Hematopoietic multipotent progenitor cell treated with erythropoietin and hydrocortisone succinate and interleukin-3 and kit ligand, for 4 days (in vitro differentiated cells): ENCODE data around the gene HIPK4.
"Not testable (repeated sequence)": the region's sequence is repeated elsewhere in the genome, so short reads cannot be mapped to it uniquely, and the experiment has no call there.

Experiments
- DNase-seq: peaks from one replicate; pipeline ENCODE4 v3.0.0-alpha.2; 2015

The HIPK4 gene

DNA sequence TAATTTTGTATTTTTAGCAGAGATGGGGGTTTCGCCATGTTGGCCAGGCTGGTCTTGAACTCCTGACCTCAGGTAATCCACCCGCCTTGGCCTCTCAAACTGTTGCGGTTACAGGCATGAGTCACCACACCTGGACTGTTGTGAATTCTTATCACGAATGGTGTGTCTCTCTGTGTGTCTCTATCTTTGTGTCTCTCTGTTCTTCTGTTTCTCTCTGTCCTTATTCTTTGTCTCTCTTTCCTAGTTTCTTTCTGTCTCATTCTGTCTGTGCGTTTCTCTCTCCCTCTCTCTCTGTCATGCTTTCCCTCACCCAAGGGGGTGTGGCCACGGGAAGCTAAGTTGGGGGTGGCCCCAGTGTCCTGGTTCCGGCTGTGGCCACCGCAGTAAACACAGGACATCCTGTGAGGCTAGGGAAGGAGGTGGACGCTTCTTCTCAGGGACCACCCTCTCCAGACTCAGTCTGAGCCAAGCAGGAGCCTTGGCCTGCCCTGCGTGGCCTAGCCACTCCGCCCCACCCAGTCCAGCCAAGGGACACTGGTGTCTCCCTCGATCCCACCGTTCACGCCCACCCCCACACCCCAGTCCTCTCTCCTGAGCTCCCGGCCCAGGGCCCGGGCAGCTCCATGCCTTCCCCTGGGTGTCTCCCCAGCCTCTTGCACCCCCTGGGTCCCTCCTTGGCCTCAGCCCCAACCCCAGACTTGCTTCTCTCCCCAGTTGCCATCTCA lies 27.1 kb upstream of the HIPK4 start:
- peak; percentile 90 for DNase-seq

DNA sequence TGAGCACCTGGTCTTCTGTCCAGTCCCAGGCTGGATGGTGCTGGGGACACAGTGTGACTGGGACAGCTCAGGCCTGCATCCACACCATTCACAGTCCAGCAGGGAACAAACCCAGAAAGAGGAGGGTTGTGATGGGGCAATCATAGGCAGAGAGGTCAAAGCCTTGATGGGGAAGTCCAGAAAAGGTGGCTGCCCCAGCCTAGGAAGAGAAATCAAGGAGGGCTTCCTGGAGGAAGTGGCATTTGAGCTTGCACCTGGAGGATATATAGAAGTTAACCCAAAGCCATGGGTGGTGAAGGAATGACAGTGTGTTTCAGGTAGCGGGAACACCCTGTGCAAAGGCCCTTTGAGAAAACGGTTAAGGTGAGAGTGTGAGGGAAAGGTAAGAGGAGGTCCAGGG lies 25.8 kb upstream of the HIPK4 start:
- no peak for DNase-seq

DNA sequence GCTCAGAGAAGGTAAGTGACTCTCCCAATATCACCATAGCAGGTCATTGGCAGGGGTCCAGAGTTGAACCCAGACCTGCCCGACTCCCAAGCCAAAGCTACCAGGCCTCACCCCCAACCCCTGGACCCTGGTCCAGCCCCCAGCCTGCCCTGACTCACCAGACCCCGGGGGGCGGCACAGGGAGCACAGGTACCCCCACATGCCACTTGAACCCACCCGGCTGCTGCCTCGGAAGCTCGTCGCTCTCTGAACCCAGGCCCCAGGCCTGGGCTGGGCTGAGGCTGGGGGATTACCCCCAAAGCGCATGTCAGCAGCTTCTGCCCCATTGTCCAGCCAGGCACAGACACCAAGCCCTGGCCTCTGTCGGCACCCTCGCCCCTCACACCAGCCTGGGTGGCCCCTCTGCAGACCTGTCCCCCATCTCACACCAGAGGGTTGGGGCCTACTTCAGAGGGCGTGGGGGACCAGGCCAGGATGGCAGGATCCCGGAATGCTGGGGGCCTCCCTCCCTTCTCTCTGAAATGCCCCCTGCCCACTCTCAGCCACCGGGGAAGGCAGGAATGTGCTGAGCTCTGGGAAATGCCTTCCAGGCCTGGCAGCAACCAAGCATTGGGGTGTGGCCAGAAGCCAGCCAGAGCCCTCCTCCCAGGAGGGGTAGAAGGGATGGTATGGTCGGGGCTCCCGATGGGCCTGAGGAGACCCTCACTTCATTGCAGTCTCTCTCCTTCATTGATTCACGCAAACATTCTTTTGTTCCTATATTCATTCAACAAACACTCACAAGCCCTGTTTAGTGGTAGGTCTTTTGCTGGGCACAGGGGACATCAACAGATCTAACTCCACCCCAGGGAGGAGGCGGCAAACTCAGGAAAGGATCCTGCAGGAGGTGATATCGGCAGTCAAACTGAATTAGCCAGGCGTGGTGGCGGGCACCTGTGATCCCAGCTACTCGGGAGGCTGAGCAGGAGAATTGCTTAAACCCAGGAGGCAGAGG lies 24.9 kb upstream of the HIPK4 start:
- no peak for DNase-seq

DNA sequence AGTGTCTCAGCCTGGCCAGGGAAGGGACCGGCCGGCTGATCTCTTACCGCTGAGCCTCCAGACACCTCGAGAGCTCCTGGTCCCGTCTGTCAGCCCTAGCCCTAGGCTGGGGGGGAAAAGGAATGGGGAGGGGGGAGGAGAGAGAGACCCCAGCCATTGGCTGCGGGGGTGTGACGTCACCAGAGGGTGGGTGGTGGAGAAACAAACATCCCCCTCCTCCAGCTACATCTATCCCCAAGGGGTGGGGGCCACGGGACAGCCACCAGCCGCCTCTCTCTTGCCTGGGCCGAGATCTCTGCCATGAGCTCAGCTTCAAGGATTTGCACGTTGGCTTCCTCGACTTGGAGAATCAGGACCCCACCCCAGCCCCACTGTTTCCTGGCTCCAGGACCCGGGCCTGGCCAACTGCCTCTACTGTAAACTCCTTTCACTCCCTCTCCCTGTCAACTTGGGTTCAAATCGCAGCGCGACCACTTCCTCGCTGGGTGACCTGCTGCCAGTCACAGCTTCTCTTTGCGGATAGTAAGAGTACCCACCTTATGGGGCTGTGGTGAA lies 23.4 kb upstream of the HIPK4 start, which contains the start of gene PRX:
Gene PRX, minus strand, starts transcription at position 88 of the 555 bp plus-strand sequence. CDS start 5,446 bp downstream, outside the sequence.
- DNase-seq, result no peak

DNA sequence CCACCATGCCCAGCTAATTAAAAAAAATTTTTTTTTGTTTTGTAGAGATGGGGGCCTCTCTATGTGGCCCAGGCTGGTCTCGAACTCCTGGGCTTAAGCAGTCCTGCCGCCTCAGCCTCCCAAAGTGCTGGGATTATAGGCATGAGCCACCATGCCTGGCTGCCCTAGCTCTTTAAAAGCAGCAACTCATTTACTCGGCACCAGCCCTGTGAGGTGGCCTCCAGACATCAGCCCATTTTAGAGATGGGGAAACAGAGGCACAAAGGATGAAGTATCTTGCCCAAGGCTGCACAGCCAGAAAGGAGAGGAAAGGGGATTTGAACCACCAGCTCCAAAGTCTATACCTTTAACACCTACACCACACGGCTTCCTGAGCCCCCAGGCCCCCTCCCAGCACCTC lies 22.9 kb upstream of the HIPK4 start:
- no peak for DNase-seq

DNA sequence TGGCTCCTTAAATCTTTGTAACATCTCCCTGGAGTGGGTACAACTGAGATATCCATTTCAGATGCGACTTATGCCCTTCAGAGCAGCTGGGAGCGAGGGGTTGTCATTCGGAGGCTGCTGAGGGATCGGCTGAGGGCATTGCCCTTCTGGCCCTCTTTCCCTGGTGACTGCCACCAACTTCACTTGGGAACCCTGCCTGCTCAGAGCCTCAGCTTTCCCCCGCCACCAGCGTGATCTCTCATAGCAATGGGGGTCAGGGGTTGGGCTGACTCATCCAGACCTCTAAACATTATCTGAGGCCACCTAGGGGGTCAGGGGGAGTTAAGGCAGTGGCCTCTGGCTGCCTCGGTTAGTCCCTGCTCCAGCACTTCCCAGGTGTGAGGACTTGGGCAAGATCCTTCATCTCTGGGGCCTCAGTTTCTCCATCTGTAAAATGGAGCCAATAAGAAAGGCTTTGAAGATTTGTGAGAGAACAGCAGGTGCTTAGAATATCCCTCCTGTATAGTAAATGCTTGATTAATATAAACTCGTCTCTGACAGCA lies 22.0 kb upstream of the HIPK4 start:
- DNase-seq, result no peak

DNA sequence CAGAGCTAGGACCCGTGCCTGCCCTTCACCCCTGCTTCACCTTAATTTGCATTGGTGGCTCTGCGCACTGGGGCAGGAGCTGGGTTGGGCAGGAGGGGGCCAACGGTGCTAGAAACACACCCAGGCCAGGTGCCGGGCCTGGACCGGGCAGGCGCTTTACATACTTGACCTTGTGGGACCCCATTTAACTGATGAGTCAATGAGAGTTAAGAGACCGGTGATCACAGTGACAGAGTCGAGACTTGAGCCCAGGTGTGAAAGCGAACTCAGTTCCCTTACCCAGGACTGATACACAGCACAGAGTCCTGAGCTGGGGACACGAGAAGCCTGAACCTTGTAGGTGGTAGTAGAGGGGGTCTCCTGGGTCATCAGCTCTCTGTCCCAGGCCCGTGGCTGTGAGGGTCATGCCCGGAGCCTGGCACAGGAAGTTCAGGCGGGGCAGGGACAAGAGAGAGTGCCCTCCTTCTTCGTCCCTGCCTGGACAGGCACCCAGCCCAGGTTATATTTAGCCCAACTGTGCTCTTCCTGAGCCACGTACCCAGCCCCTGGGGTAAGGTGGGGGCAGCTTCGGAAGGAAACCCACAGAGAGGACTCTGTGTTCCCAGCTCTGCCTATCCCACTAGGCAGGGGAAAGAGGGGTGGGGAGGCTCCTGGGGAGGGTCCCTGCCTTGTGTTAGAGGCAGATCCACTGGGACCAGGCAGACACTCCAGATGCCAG lies 21.3 kb upstream of the HIPK4 start:
- DNase-seq, result no peak

DNA sequence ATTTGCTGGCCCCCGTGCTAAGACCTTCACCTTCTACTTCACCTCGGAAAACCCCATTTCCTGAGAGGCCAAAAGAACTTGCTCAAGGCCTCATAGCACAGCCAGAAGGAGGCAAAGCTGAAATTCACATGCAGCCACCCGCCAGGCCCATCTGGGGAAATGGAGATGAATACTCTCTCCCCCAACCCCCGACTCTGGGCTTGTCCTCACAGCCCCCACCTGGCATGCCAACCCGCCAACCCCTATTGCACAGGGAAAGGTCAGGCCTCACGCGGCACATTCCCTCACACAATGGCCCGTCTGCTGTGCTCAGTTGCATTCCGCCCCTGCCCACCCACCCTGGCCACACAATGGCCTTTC lies 20.0 kb upstream of the HIPK4 start:
- no peak for DNase-seq

DNA sequence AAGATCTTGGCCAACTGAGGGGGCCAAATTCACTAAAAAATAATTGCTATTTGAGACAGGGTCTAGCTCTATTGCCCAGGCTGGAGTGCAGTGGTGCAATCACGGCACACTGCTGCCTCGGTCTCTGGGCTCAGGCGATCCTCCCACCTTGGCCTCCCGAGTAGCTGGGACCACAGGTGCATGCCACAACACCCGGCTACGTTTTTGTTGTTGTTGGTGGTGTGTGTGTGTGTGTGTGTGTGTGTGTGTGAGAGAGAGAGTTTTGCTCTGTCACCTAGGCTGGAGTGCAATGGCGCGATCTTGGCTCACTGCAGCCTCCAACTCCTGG lies 18.6 kb upstream of the HIPK4 start:
- DNase-seq, result not testable (repeated sequence)

DNA sequence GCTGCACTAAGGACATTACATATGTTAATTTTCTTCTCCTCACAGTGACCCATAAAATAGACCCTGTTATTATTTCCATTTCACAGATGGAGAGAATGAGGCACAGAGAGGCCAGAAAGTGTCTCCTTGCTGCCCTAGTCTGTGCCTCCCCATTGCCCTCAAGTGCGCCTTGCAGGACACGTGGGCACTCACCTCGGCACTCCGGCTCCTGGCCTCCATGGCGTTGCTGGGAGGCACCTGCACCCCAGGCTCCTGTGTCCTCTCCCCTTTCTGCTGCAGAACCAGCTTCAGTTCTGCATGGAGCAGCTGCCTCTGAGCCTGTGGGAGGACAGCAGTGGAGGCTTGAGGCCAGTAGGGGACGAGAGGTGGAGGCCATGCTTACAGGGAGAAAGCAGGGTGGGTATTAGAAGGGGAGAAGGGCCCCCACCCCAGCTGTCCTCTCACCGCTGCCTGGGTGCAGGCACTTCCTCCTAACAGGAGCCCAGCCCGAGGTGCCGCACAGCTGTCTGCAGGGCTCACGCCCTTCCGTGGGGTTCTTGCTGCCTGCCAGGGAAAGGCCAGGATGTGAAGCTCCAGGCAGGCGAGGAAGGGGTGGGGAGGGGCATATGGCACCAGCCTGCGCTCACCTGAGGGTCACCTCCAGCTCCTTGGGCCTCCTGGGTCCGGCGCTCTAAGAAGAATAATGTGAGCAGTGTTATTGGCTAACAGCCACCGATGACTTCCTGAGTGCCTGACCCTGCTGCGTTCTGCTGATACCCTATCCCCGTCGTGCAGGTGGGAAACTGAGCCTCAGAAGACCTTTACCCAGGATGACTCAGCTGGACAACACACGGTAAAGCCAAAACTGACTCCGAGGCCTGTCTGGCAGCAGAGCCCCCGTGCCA lies 18.0 kb upstream of the HIPK4 start:
- peak; percentile 67 for DNase-seq

DNA sequence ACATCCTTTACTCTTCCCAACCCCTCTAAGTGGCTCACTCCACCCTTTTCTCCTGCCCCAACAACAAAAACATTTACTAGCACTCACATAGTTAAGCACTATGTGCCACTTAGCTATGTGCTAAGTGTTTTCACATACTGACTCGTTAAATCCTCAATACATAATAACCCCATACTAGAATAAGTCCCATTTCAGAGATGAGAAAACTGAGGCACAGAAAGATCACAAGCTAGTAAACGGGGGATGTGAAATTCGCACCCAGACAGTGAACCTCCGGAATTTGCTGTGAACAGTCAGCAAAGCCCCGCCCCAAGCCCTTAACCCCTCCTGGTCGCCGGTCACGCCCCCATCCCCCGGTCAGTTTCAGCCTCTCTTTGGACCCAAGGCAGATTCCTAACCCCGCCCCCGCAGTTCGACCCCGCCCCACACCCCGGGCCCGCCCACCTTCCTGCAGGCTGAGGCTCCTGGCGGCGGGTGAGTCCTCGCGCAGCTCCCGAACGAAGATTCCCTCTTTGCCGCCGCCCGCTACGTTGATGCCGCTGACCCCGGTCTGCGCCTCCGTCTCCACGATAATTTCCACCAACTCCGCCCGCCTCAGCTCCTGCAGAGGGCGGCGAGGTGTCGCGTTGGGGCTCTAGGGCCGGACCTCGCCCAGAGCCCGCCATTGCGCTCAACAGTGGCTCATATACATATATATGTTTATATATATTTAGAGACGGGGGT lies 13.4 kb upstream of the HIPK4 start:
- peak; percentile 96 for DNase-seq

DNA sequence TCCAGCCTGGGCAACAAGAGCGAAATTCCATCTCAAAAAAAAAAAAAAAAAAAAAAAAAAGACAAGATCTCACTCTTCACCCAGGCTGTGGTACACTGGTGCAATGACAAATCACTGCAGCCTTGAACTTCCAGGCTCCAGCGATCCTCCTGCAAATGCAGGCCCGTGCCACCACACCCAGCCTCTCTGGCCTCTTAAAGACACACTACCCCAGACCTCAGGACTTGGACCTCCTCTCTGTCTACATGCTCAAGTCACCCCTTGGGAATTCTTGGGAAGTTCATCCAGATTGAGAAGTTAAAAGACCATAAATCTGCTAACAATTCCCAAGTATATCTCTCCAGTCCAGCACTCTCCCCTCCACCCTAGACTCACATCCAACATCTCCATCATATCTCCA lies 10.6 kb upstream of the HIPK4 start:
- DNase-seq, result no peak

DNA sequence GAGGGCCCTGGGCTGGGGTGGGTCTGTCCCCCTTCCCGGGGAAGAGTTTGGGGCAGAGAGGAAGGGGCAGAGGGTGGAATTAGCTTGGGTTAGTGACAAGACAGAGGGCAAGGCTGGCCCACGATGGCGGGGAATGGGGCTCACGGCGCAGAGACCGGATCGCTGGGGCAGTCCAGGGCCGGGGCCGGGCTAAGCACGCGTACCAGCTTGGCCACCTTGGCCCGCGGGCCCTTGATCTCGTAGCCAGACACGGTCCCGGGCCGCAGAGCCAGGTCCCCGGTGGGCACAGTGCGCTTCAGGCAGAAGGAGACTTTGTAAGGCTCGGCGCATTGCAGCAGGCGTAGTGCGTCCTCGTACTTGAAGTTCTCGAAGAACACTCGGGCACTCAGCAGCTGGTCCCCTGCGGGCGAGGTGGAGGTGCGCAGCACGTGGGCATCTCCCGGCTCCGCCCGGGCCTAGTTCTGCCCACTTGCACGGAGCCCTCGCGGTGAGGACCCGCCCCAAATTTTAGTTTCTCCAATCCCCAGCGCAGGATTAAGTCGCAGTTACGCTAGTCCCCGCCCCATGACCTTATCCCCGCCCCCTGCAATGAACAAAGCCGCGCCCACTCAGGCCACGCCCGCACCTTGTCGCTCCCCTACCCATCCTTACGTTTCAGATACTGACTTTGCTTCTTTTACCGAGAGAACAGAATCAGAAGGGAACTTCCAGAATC lies 8.6 kb upstream of the HIPK4 start:
- DNase-seq, result peak; percentile 82

DNA sequence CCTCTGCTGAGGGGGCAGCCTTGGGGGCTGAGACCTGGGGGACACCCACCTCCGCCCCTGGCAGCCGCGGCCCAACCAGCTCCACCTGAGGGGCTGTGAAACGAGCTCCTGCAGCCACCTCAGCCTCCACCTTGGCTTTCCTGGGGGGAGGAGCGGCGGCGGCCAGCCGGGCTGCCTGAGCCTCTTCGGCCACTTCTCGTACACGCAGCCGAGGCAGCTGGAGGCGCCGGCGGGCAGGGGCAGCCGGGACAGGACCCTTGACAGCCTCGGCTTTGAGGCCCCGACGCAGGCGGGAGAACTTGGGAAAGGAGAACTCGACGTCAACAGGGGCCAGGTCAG lies 7.6 kb upstream of the HIPK4 start:
- no peak for DNase-seq

DNA sequence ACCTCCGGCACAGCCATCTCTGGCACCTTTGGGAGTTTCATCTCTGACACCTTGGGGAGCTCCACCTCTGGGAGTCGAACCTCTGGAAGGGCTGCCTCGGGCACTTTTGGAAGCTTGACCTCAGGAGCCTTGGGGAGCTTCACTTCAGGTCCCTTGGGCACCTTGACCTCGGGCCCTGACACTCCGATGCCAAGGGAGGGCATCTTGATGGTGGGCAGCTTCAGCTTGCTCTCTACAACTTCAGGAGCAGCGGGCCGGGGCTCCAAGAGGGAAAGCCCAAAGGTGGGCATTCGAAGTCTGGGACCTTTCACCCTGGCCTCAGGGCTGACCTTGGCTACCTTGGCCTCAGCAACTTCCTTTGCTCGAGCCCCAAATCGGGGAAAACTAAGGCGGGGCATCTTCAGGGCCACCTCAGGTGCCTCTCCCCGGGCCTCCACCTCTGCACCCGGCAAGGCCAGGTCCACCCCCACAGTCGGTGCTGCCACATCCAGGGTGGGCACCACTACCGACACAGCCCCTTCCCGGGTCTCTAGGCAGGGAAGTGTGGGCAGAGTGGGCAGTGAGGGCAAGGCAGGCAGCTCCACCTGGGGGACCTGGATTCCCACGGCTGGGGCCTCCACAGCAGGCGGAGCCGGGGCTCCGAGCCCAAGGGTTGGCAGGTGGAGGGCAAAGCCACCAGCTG lies 7.0 kb upstream of the HIPK4 start:
- DNase-seq, result no peak

DNA sequence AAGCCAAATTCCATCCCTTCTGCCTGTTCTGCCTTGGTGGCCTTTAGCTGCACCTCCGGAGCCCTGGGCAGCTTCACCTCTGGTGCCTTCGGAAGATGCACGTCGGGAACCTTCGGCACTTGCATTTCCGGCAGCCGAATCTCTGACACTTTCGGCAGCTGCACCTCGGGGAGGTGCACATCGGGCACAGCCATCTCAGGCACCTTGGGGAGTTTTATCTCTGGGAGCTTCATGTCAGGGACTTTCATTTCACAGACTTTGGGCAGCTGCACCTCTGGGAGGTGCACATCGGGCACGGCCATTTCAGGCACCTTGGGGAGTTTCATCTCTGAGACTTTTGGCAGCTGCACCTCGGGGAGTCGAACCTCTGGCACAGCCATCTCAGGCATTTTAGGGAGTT lies 6.0 kb upstream of the HIPK4 start:
- DNase-seq, result no peak

DNA sequence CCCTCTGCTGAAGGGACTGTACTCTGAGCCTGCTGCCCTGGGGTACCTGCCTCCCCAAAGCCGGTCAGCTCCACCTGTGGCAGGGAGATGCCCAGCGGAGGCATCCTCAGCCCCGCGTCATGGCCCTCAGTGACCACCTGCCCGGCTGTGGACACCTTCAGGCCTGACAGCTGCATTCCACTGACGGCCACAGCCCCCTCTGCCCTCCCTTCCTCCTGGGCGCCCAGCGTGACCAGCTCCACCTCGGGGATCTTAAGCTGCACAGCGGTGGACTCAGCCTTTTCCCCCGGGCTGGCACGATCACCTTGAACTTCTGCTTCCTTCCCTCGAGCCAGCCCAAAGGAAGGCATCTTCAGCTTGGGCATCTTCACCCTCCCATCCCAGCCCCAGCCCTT lies 4.8 kb upstream of the HIPK4 start:
- DNase-seq, result no peak

DNA sequence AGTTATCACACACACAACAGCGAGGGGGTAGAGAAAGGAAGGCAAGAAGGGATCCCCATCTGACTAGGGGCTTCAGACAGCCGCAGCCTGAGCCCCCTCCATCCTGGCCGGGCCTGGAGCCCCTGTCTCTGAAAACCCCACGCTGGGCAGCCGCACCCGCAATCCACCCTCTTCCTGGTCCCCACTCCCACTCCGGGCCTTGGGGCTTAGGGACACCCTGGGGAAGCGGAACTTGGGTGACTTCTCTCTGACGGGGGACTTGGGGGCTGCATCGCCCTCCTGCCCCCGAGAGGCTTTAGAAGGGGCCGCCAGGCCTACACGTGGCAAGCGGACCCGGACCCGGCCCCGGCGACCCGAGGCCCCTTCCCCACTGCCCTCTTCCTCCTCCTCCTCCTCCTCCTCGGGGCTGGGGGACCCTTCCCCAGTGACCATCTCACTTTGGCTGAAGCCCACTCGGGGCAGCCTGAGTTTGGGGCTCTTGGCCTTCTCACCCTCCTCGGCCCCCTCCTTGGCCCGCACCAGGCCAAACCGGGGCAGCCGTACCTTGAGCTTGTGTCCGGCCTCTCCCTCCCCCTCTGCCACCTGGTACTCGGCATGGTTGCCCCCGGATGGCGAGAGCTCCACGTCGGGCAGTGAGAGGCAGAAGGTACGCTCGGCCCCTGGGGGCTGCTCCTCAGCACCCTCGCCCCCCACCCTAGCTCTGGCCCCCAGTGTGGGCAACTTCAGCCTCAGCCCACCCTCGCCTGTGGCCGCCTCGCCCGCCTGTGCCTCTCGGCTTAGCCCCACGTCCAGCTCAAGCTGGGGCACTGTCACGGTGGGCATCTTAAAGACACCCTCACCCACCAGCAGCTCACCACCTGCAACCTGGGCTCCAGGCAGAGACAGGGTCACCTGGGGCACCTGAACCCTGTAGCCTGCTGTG lies 4.2 kb upstream of the HIPK4 start:
- no peak for DNase-seq
